Pericardium fibroblast (primary cell): ENCODE data around the gene LRRC37A2. TPM values are rescaled to one million over a fixed set of nuclear protein-coding genes. Genes with fewer than 3 reads are reported as not detected.

Source experiments
- total RNA-seq: library from RNA; depleted of rRNA; stranded (reverse); fragments of >200 nt; gene quantifications from 2 replicates; pipeline ENCODE4 v1.2.3, GENCODE V29; 2015

LRRC37A2 gene
- 1.8 and 2.6 TPM in 2 replicates for total RNA-seq

DNA sequence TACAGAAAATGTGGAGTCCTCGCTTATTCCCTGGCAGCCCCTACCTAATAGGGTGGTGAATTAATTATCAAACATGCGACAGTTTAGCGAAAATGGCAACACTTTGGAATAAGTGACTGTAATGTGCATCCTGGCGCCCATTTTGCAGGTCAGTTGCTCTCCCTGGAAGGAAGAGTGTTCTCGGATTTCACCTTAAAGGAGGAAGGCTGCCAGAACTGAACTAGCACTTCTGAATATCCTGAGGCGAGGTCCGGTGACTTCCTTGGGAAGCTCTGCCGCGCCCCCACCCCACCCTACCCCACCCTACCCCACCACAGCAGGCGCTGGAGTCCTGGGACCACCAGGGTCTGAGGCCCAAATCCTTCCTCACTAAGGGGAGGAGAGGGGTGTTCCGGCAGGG, at the start of gene LRRC37A2:
Gene LRRC37A2, plus strand, starts transcription at position 301 of the 400 bp plus-strand sequence. CDS start 245 bp downstream, outside the sequence.

DNA sequence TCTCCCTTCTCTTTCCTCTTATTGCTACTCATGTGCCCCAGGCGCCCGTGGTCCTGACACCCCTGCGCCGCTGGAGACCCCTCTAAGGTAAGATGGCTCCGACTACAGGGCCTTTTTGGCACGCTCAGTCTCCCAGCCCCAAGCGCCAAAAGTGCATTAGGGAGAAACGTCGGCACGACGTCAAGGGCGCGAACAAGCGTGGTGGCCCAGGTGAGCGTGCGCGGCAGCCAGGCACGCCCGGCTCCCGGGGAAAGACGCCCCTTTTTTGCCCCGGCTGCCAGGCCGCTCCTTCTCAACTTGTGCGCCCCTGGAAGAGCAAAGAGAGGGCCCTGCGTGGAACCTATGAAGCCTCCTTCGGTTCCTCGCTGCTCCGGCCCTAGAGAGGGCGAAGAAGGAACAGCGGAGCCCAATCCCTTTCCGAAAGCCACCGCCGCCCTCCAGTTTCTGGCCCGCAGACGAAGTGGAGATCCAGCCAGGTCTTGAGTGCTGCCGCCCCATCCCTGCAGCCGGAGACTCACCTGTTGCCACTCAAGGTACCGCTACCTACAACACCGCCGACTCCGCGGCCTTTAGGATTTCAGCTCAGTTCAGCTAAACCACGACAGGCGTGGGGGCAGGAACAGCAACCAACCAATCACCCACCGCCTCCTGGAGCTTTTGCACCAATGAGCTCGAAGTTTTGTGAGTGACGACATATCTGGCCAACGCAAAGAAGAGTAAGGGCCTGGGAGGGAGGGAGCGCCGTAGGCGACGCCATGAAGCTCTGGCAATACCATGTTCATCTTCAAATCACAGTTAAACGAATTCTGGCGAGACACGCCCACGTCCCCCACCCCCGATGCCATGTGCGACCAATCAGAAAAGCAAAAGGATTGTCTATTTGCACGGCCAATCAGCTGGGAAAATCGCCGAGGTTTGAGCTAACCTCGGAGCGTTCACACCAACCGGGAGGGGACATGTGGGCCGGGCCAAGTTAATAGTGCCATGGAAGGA, 67.1 kb downstream of the LRRC37A2 start, which contains the start of gene ARL17A:
Gene ARL17A, minus strand, starts transcription at position 609 of the 993 bp plus-strand sequence. CDS start 3,369 bp downstream, outside the sequence.

DNA sequence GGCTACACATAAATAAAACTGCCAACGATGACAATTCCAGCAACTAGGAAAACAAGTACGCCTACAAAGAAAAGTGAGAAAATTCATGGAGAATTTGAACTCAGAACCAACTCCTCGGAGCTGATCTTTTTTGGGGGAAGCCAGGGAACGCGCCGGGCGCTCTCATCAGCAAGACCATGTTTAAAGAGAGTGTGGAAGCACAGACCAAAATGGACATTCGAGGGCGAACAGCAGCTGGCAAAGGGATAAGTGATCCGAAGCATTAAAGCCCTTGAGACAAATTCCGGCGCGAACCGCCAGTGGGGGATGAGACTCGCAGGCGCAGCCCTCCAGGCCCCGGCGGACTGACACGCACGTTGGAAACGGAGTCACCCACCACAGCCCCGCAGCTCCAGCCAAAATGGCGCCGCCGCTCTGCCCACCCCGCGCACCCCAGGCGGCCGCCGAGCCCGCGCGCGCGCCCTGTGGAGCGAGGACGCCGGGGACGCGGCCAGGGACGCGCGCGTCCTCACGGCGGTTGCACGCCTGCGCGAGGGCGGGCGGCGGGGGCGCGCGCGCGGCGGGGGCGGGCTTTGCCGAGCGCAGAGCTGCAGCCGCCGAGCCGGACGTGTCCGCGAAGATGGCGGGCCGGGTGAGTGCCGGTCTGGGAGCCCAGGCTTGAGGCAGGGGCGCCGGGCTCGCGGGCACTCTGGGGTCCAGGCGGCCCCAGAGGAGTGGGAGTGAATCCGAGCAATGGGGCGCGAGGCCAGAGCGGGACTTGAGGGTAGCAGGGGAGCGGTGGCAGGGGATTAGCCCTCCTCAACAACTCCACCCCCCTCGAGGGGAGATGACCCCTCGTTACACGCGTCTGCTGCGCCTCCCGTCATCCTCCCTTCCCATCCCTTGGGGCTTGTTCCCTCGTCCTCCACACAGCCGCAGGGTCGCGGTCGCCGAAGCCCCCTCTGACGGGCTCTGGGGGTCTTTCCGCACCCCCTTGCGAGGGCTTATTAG, 78.2 kb downstream of the LRRC37A2 start, which contains the start of gene NSF:
Gene NSF, plus strand, starts transcription at position 513 of the 990 bp plus-strand sequence. Its CDS starts 107 bp downstream, at position 620.

Other genes starting within 250 kb of the LRRC37A2 start
- gene LRRC37A, start 217.3 kb upstream of the LRRC37A2 start, total RNA-seq = 1.1 TPM in 1 of 2 replicates, not detected in the other
- 0.68 and 2.0 TPM in 2 replicates for gene ARL17B, start 150.7 kb upstream of the LRRC37A2 start, total RNA-seq
- gene ARL17A, start 67.2 kb downstream of the LRRC37A2 start, total RNA-seq = 4.1 and 5.1 TPM in 2 replicates
- 15.1 and 25.8 TPM in 2 replicates for gene NSF, start 78.2 kb downstream of the LRRC37A2 start, total RNA-seq